Type B pancreatic cell (in vitro differentiated cells): ENCODE measurements around the gene WDR91. TPM values are rescaled to one million over a fixed set of nuclear protein-coding genes. Genes with fewer than 3 reads are reported as not detected.

ENCODE experiments used
- DNase-seq: peaks from one replicate; pipeline ENCODE4 v3.0.0; 2021; ENCODE audit warnings: mixed read lengths; ENCODE audit not compliant: unreplicated experiment; ENCODE audit errors: extremely low spot score
- H3K27ac Mint-ChIP-seq: 2 replicates; pipeline ENCODE4 v1.8.0; 2021; ENCODE audit warnings: mild to moderate bottlenecking, mixed read lengths
- H3K27me3 Mint-ChIP-seq: 2 replicates; pipeline ENCODE4 v1.8.0; 2021; ENCODE audit warnings: mixed read lengths
- H3K36me3 Mint-ChIP-seq: 2 replicates; pipeline ENCODE4 v1.8.0; 2021; ENCODE audit warnings: mixed read lengths
- H3K4me1 Mint-ChIP-seq: one replicate; pipeline ENCODE4 v1.8.0; 2021; ENCODE audit warnings: mixed read lengths; ENCODE audit not compliant: unreplicated experiment
- H3K4me3 Mint-ChIP-seq: 2 replicates; pipeline ENCODE4 v1.8.0; 2021; ENCODE audit warnings: mild to moderate bottlenecking, mixed read lengths
- H3K9me3 Mint-ChIP-seq: 2 replicates; pipeline ENCODE4 v1.8.0; 2021; ENCODE audit warnings: mixed read lengths
- total RNA-seq: library from RNA; stranded (reverse); gene quantifications from 2 replicates; pipeline ENCODE4 v1.2.1, GENCODE V29; 2021; ENCODE audit warnings: low replicate concordance
- TF ChIP-seq, protein P1 (sequence below): fragments of 200-600 bp; sonication (generic); conservative IDR thresholded peaks from 2 replicates; pipeline ENCODE4 v1.5.0; 2021; ENCODE audit warnings: antibody characterized with exemption, mild to moderate bottlenecking

WDR91 gene
- total RNA-seq, 1 donor from 2014 or later: 25.8 TPM

DNA sequence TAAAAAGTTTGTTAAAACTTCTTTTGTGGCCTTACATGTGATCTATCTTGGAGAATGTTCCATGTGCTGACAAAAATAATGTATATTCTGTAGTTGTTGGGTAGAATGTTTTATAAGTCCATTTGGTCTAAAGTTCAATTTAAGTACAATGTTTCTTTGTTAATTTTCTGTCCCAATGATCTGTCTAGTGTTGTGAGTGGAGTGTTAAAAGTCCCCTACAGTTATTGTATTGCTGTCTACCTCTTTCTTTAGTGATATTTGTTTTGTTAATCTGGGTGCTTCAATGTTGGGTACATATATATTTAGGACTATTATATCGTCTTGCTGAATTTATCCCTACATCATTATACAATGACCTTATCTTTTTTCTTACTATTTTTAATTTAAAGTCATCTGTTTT is 56.6 kb downstream of the WDR91 start:
- H3K36me3 Mint-ChIP-seq: peaks cover 16% of the 10 kb centered on the region
- H3K27me3 Mint-ChIP-seq: no peaks in the 10 kb centered on the region
- TF ChIP-seq, protein P1, sequence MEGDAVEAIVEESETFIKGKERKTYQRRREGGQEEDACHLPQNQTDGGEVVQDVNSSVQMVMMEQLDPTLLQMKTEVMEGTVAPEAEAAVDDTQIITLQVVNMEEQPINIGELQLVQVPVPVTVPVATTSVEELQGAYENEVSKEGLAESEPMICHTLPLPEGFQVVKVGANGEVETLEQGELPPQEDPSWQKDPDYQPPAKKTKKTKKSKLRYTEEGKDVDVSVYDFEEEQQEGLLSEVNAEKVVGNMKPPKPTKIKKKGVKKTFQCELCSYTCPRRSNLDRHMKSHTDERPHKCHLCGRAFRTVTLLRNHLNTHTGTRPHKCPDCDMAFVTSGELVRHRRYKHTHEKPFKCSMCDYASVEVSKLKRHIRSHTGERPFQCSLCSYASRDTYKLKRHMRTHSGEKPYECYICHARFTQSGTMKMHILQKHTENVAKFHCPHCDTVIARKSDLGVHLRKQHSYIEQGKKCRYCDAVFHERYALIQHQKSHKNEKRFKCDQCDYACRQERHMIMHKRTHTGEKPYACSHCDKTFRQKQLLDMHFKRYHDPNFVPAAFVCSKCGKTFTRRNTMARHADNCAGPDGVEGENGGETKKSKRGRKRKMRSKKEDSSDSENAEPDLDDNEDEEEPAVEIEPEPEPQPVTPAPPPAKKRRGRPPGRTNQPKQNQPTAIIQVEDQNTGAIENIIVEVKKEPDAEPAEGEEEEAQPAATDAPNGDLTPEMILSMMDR: no peak
- H3K27ac Mint-ChIP-seq: no peak overlapping the region
- no peak overlapping the region for H3K4me3 Mint-ChIP-seq
- H3K9me3 Mint-ChIP-seq: peaks cover 13% of the 10 kb centered on the region
- no peak for DNase-seq
- H3K4me1 Mint-ChIP-seq: no peaks in the 10 kb centered on the region

DNA sequence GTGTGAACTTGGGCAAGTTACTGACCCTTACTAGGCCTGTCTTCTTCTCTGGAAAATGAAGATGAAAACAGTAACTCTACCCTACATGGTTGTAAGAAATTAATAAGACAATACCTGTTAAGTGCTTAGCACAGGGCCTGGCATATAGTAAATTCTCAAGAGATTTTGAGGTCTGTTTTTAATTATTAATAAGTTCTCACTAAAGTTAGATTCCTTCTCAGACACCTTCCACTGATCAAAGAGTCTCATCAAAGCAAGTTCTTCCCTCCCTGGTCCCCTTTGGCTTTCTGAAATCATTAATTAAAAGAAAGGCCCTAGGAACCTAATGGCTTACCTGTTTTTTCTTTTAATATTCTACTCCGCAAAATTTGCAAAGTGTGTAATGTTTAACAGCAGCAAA is 58.9 kb downstream of the WDR91 start:
- no peaks in the 10 kb centered on the region for H3K27me3 Mint-ChIP-seq
- no peak overlapping the region for H3K4me3 Mint-ChIP-seq
- no peak for DNase-seq
- no peak overlapping the region for H3K27ac Mint-ChIP-seq
- TF ChIP-seq, protein P1: no peak
- H3K36me3 Mint-ChIP-seq: peaks cover 9% of the 10 kb centered on the region
- H3K9me3 Mint-ChIP-seq: peaks cover 13% of the 10 kb centered on the region
- H3K4me1 Mint-ChIP-seq: peaks cover 5% of the 10 kb centered on the region

DNA sequence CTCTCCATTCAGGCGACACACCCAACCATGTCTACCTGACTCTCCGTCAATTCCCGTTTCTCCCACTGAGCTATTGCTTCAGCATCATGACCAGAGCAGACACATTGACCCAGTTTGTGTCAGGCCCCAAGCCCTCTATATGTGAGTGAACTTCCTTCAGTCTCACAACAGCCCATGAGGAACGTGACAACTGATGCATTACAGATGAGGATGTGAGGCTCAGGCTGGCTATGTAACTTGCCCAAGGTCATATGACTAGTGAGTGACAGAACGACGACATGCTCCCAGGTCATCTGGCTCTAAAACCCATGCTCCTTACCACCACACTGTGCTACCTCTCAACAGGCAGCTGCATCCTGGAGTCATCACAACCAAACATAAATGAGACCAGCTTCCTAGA is 59.8 kb downstream of the WDR91 start:
- H3K36me3 Mint-ChIP-seq: peaks cover 5% of the 10 kb centered on the region
- no peak for DNase-seq
- H3K4me1 Mint-ChIP-seq: peaks cover 5% of the 10 kb centered on the region
- no peak overlapping the region for H3K4me3 Mint-ChIP-seq
- H3K9me3 Mint-ChIP-seq: peaks cover 13% of the 10 kb centered on the region
- TF ChIP-seq, protein P1: no peak
- H3K27ac Mint-ChIP-seq: no peak overlapping the region
- no peaks in the 10 kb centered on the region for H3K27me3 Mint-ChIP-seq

DNA sequence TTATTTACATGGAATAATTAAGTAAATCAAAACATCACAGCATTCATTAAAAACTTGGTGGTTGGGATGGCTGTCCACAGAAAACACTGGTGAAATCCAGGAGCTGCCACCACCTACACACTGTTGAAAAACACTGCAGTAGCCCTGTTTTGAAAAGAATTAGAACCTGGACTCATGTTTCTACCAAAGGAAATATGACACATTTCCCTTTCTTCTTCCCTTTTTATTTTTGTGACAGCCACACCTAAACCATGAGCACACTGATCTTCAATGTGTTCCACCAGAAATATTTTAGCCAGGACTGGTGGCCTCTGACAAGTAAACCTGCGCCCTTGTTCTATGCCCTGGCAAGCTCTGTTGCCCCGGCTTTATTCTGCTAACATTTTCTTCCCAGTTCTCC is 60.2 kb downstream of the WDR91 start:
- Mint-ChIP-seq H3K4me3 (no peak overlapping the region), H3K9me3 (peaks cover 11% of the 10 kb centered on the region), H3K4me1 (peaks cover 5% of the 10 kb centered on the region), H3K27ac (no peak overlapping the region), H3K36me3 (peaks cover 5% of the 10 kb centered on the region), H3K27me3 (no peaks in the 10 kb centered on the region)
- TF ChIP-seq, protein P1: no peak
- no peak for DNase-seq

DNA sequence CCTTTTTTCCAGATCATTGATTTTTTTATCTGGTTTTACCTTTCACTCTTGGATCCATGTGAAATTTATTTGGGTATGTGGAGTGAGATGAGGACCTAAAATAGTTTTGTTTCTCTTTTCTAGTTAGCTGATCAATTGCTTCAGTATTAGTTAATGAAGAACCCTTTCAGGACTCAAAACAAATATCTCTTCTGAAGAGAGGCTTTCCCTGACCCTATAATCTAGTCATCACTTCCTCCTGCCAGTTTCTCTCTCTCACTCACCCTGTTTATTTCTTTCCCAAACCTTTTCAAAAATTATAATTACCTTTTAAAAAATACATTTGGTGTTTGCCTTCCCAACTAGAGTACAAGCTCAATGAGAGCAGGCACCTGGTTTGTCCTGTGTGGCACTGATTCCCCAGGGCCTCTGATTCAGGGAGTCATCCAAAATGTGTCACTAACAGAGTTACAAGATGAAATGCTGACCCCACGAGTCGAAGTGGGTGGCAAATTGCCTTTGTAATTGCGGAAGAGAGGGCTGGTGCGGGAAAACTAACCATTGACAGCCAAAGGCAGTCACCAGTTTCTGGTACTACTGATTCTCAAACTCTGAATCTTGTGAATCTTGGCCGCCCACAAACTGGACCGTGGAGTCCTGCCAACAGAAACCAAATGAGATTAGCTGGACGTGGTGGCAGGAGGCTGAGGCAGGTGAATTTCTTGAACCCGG is 61.1 kb downstream of the WDR91 start:
- Mint-ChIP-seq H3K27ac (no peak overlapping the region), H3K4me3 (no peak overlapping the region), H3K4me1 (peaks cover 5% of the 10 kb centered on the region), H3K9me3 (peaks cover 9% of the 10 kb centered on the region), H3K36me3 (peaks cover 5% of the 10 kb centered on the region), H3K27me3 (no peaks in the 10 kb centered on the region)
- no peak for DNase-seq
- TF ChIP-seq, protein P1: no peak
